Measurements from ENCODE around the gene GCH1.

- TF ChIP-seq, protein P1, sequence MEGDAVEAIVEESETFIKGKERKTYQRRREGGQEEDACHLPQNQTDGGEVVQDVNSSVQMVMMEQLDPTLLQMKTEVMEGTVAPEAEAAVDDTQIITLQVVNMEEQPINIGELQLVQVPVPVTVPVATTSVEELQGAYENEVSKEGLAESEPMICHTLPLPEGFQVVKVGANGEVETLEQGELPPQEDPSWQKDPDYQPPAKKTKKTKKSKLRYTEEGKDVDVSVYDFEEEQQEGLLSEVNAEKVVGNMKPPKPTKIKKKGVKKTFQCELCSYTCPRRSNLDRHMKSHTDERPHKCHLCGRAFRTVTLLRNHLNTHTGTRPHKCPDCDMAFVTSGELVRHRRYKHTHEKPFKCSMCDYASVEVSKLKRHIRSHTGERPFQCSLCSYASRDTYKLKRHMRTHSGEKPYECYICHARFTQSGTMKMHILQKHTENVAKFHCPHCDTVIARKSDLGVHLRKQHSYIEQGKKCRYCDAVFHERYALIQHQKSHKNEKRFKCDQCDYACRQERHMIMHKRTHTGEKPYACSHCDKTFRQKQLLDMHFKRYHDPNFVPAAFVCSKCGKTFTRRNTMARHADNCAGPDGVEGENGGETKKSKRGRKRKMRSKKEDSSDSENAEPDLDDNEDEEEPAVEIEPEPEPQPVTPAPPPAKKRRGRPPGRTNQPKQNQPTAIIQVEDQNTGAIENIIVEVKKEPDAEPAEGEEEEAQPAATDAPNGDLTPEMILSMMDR (IDR thresholded peaks at IDR 0.05) = no peak
- no peak for TF ChIP-seq POLR2A (IDR thresholded peaks at IDR 0.05)
Measured at GRCh38 chr14:54797986-54798385, 104.6 kb downstream of the GCH1 start.

All from lower leg skin (tissue), 3 donors.